Measurements from ENCODE around the gene HSH2D. TPM values are rescaled to one million over a fixed set of nuclear protein-coding genes. Genes with fewer than 3 reads are reported as not detected.

Gene HSH2D
- total and polyA plus RNA-seq, 2 of the 13 experiments (the other 11 are each of a cell fraction or from before 2014, with no cell fraction given) = 0.69 to 3.2 TPM

GRCh38 chr19:16193466-16193865, 50.0 kb downstream of the HSH2D start:
- H3K9me3 ChIP-seq (ENCODE audit: low read length) = no peaks in the 10 kb centered on the region
- intact Hi-C loops (cut with micrococcal nuclease; ENCODE audit: unreplicated experiment) = no loop called here
- H3K9ac ChIP-seq (ENCODE audit: insufficient read depth, low read depth, low read length) = no peak overlapping the region
- H3K4me1 ChIP-seq (ENCODE audit: insufficient read depth, low read length) = peaks cover 14% of the 10 kb centered on the region
- 93% methylated on average over 8 of the region's 10 CpGs for WGBS (ENCODE audit: low lambda C conversion rate)
- ChIA-PET CTCF (ENCODE audit: low intra/inter-chr PET ratio, low total read pairs) (no interaction called here), POLR2A (no interaction called here)
- in situ Hi-C loops (cut with HindIII; ENCODE audit: extremely low pct_ligation_motif_present, low pct_unique_long_range_greater_than_20kb) = no loop called here
- FAIRE-seq = no peak
- H3K27me3 ChIP-seq (ENCODE audit: control insufficient read depth in 1 of 2, insufficient read depth in 2 of 2, low read length in 2 of 2) = no peaks in the 10 kb centered on the region; a peak in 1 of 5 replicates
- DNase-seq (ENCODE audit: low spot score) = no peak
- no peak overlapping the region for H3K27ac ChIP-seq (ENCODE audit: extremely low read length, insufficient read depth, low read length)
- no peaks in the 10 kb centered on the region for H4K20me1 ChIP-seq (ENCODE audit: insufficient read depth, low read length)
- H3K36me3 ChIP-seq (replicated peaks in 1 of 2; ENCODE audit: control insufficient read depth in 1 of 2, insufficient read depth in 2 of 2, low read length in 2 of 2) = peaks cover 16 to 28% of the 10 kb centered on the region in 2 experiments
- peaks cover 2% of the 10 kb centered on the region for H3K79me2 ChIP-seq (ENCODE audit: insufficient read depth, low read length)
- no peak overlapping the region for H3K4me2 ChIP-seq (ENCODE audit: low read depth, low read length)
- no peak overlapping the region for H2AFZ ChIP-seq (ENCODE audit: low read length)
- ATAC-seq = no peak
- no peak overlapping the region for H3K4me3 ChIP-seq (replicated peaks in 1 of 3; ENCODE audit: insufficient read depth in 1 of 3, low read depth in 2 of 3, low read length in 3 of 3)
- no TSS peak for BruUV-seq (replicated peaks)
- TF ChIP-seq ZFYVE20 (CRISPR knock-in tag; IDR thresholded peaks at IDR 0.05; ENCODE audit: borderline replicate concordance, low read depth) (no peak), AGO1 (IDR thresholded peaks at IDR 0.05; ENCODE audit: low read depth, low read length, poor library complexity, severe bottlenecking) (no peak), DPF2 (CRISPR knock-in tag; IDR thresholded peaks at IDR 0.05; ENCODE audit: borderline replicate concordance, low read depth) (no peak), ZNF879 (CRISPR knock-in tag; IDR thresholded peaks at IDR 0.05) (no peak), MTERF4 (CRISPR knock-in tag; IDR thresholded peaks at IDR 0.05) (no peak), IKZF1 (IDR thresholded peaks at IDR 0.05) (no peak), CERS6 (CRISPR knock-in tag; IDR thresholded peaks at IDR 0.05) (no peak), ZNF333 (CRISPR knock-in tag; IDR thresholded peaks at IDR 0.05; ENCODE audit: borderline replicate concordance) (no peak), ZNF770 (CRISPR knock-in tag; IDR thresholded peaks at IDR 0.05) (no peak), PAXIP1 (CRISPR knock-in tag; conservative IDR thresholded peaks at IDR 0.05) (no peak), AKNA (CRISPR knock-in tag; IDR thresholded peaks at IDR 0.05; ENCODE audit: borderline replicate concordance) (no peak), ZFAT (CRISPR knock-in tag; conservative IDR thresholded peaks at IDR 0.05) (no peak)
